Inflammatory macrophage treated with lipopolysaccharide for 4 hours (primary cell): ENCODE results near the gene FCHSD1.

Experiments
- DNase-seq: peaks from one replicate; pipeline ENCODE4 v3.0.0-alpha.2; 2020

Gene FCHSD1

GRCh38 chr5:141672841-141673813, 21.9 kb upstream of the FCHSD1 start:
- no peak for DNase-seq

- DNase-seq: no peak
Observed at GRCh38 chr5:141672071-141672840, 21.0 kb upstream of the FCHSD1 start.

- DNase-seq: no peak
Observed at GRCh38 chr5:141669520-141669919, 18.3 kb upstream of the FCHSD1 start.

- no peak for DNase-seq
Observed at GRCh38 chr5:141668601-141669265, 17.5 kb upstream of the FCHSD1 start.

- DNase-seq: no peak
Observed at GRCh38 chr5:141665995-141666940, 15.1 kb upstream of the FCHSD1 start.

- DNase-seq: peak; percentile 73
Observed at GRCh38 chr5:141664733-141665461, 13.7 kb upstream of the FCHSD1 start.

- no peak for DNase-seq
Observed at GRCh38 chr5:141663506-141663905, 12.3 kb upstream of the FCHSD1 start.

- DNase-seq: no peak
Observed at GRCh38 chr5:141662028-141662427, 10.8 kb upstream of the FCHSD1 start.

GRCh38 chr5:141657937-141658545, 6.8 kb upstream of the FCHSD1 start:
- peak; percentile 57 for DNase-seq

GRCh38 chr5:141657404-141657803, 6.2 kb upstream of the FCHSD1 start:
- no peak for DNase-seq

GRCh38 chr5:141656396-141656795, 5.2 kb upstream of the FCHSD1 start:
- no peak for DNase-seq

- DNase-seq: no peak
Observed at GRCh38 chr5:141655020-141655419, 3.8 kb upstream of the FCHSD1 start.

- no peak for DNase-seq
Observed at GRCh38 chr5:141654298-141654697, 3.1 kb upstream of the FCHSD1 start.

- DNase-seq: no peak
Observed at GRCh38 chr5:141651728-141652105, 499 bp upstream of the FCHSD1 start.

- no peak for DNase-seq
Observed at GRCh38 chr5:141649972-141650371, 1.2 kb downstream of the FCHSD1 start.

- no peak for DNase-seq
Observed at GRCh38 chr5:141649056-141649688, 2.0 kb downstream of the FCHSD1 start.

- DNase-seq: no peak
Observed at GRCh38 chr5:141647851-141648250, 3.4 kb downstream of the FCHSD1 start.

- no peak for DNase-seq
Observed at GRCh38 chr5:141647242-141647641, 4.0 kb downstream of the FCHSD1 start.

GRCh38 chr5:141646026-141646425, 5.2 kb downstream of the FCHSD1 start:
- DNase-seq: no peak

GRCh38 chr5:141641634-141642267, 9.5 kb downstream of the FCHSD1 start:
- DNase-seq: peak; percentile 41
